Left cardiac atrium (tissue), 4 donors: ENCODE measurements around the gene DTYMK. TPM values are rescaled to one million over a fixed set of nuclear protein-coding genes. Genes with fewer than 3 reads are reported as not detected.
A peak's percentile ranks its signal among the peaks of the same experiment; 100 is the strongest.

Source experiments
- ATAC-seq, 2 donors: fragments of 200-7000 bp; cut with Tn5 transposase; one replicate each; pipeline ENCODE4 v1.9.1; 2020; ENCODE audit warnings: mild to moderate bottlenecking in 2 of 2, moderate library complexity in 2 of 2
- DNase-seq: peaks from one replicate; pipeline ENCODE4 v3.0.0-alpha.2; 2020
- intact Hi-C, 2 donors: fragments of 100-400 bp; cut with DNase I; formaldehyde crosslinking; loops; one replicate each; pipeline versions ENCODE4 v1.14.1 to v1.15.1; 2022 to 2023
- total RNA-seq, 2 donors: library from RNA; stranded (reverse); fragmentation: NEBNext Ultra II Directional; extraction: Animal tissue kit (Norgen Biotek cat#: 25700); gene quantifications; one replicate each; pipeline ENCODE4 v1.2.1, GENCODE V29; 2021
- donor health status: DM: no; HTN: yes; CAD: no.
- donor health status: DM: no; HTN: yes; CAD: no; lungs with severe emphysema.
- donor health status: DM: yes; HTN: yes; CAD: no.
- donor health status: Dilated cardiomyopathy.

DTYMK gene
- total RNA-seq, 2 donors from 2014 or later, result 9.8 to 14.3 TPM

GRCh38 chr2:241655516-241656189 lies 31.0 kb downstream of the DTYMK start:
- intact Hi-C loops, result no loop called here
- ATAC-seq (no peak), DNase-seq (no peak)

GRCh38 chr2:241654551-241654950 lies 32.1 kb downstream of the DTYMK start:
- ATAC-seq, result no peak
- DNase-seq, result no peak
- intact Hi-C loops, result no loop called here

GRCh38 chr2:241653210-241653750 lies 33.3 kb downstream of the DTYMK start:
- intact Hi-C loops, result no loop called here
- DNase-seq, result no peak
- no peak for ATAC-seq

- no peak for DNase-seq
- intact Hi-C loops, result no loop called here
- no peak for ATAC-seq
These were observed 33.9 kb downstream of the DTYMK start for GRCh38 chr2:241652722-241653121.

GRCh38 chr2:241652142-241652541 lies 34.5 kb downstream of the DTYMK start:
- DNase-seq (no peak), ATAC-seq (no peak)
- intact Hi-C loops, result no loop called here

- no peak for DNase-seq
- intact Hi-C loops, result no loop called here
- ATAC-seq, result no peak
These were observed 36.7 kb downstream of the DTYMK start for GRCh38 chr2:241649927-241650326.

- DNase-seq (no peak), ATAC-seq (peak; percentile 42 to 49)
- intact Hi-C loops, result no loop called here
These were observed 37.2 kb downstream of the DTYMK start for GRCh38 chr2:241649404-241649803.

- no peak for DNase-seq
- intact Hi-C loops, result no loop called here
- no peak for ATAC-seq
These were observed 38.2 kb downstream of the DTYMK start for GRCh38 chr2:241648453-241648852.

- ATAC-seq (no peak), DNase-seq (no peak)
- intact Hi-C loops, result no loop called here
These were observed 40.5 kb downstream of the DTYMK start for GRCh38 chr2:241645915-241646645.

GRCh38 chr2:241645056-241645914 lies 41.3 kb downstream of the DTYMK start:
- intact Hi-C loops, result no loop called here
- DNase-seq, result no peak
- peak in 1 of 2 donors; percentile 24 for ATAC-seq

GRCh38 chr2:241641631-241642030 lies 45.0 kb downstream of the DTYMK start:
- no peak for ATAC-seq
- intact Hi-C loops, result no loop called here
- no peak for DNase-seq

GRCh38 chr2:241640165-241640795 lies 46.3 kb downstream of the DTYMK start:
- no peak for DNase-seq
- intact Hi-C loops, result no loop called here
- ATAC-seq, result no peak

- intact Hi-C loops, result no loop called here
- no peak for DNase-seq
- ATAC-seq, result no peak
These were observed 47.2 kb downstream of the DTYMK start for GRCh38 chr2:241639385-241639784.

- no peak for DNase-seq
- intact Hi-C loops, result no loop called here
- no peak for ATAC-seq
These were observed 47.7 kb downstream of the DTYMK start for GRCh38 chr2:241638940-241639339.

- intact Hi-C loops, result no loop called here
- ATAC-seq (peak in 1 of 2 donors; percentile 12), DNase-seq (no peak)
These were observed 48.6 kb downstream of the DTYMK start for GRCh38 chr2:241637795-241638660.

- ATAC-seq (peak; percentile 90 to 93), DNase-seq (peak; percentile 90)
- intact Hi-C loops, result no loop called here
These were observed 49.4 kb downstream of the DTYMK start, which contains the start of the genes ATG4B and THAP4 for GRCh38 chr2:241637018-241637794. TSS of gene ATG4B (plus strand) at chr2:241637693. CDS start at chr2:241637715, 22 bp downstream. TSS of gene THAP4 (minus strand) at chr2:241637158. CDS start at chr2:241637017, 141 bp downstream.
